H1 (cell line): ENCODE data around the gene MYH7B. TPM values are rescaled to one million over a fixed set of nuclear protein-coding genes. Genes with fewer than 3 reads are reported as not detected.

ENCODE experiments used
- CTCF ChIA-PET: fragments of 300-600 bp; sonication (Branson Sonifier 250); formaldehyde crosslinking; loops from one replicate; lab custom pipeline; 2021; ENCODE audit not compliant: partially characterized antibody; lab: Charles Lee
- POLR2A ChIA-PET: fragments of 300-600 bp; sonication (Branson Sonifier 250); formaldehyde crosslinking; loops from one replicate; lab custom pipeline; 2021; ENCODE audit warnings: inconsistent platforms; ENCODE audit not compliant: partially characterized antibody; lab: Charles Lee
- DNase-seq, 2 experiments: peaks; one replicate each; pipeline versions ENCODE4 v3.0.0 to v3.0.0-alpha.2; 2010 to 2022; ENCODE audit warnings: low spot score in 2 of 2, low read depth in 1 of 2, mixed read lengths in 1 of 2
- FAIRE-seq: peaks from 2 replicates; lab custom pipeline; 2011; peaks lifted over from hg19 to GRCh38; lab: Jason Lieb, UNC
- H2AFZ ChIP-seq: 2 replicates; pipeline ENCODE4 v1.8.1; 2012; ENCODE audit warnings: low read length, inconsistent platforms
- H2AK5ac ChIP-seq: 2 replicates; pipeline ENCODE4 v1.6.1; 2013; ENCODE audit warnings: low read depth, low read length
- H2BK120ac ChIP-seq: replicated peaks from 2 replicates; pipeline ENCODE3; 2013; ENCODE audit warnings: low read depth, low read length, inconsistent platforms
- H2BK12ac ChIP-seq: 2 replicates; pipeline ENCODE4 v1.6.1; 2013; ENCODE audit warnings: low read depth, low read length
- H2BK15ac ChIP-seq: 2 replicates; pipeline ENCODE4 v1.6.1; 2013; ENCODE audit warnings: low read length
- H2BK20ac ChIP-seq: 2 replicates; pipeline ENCODE4 v1.6.1; 2013; ENCODE audit warnings: low read length
- H2BK5ac ChIP-seq: 2 replicates; pipeline ENCODE4 v1.6.1; 2013; ENCODE audit warnings: low read depth, low read length
- H3K14ac ChIP-seq: 2 replicates; pipeline ENCODE4 v1.6.1; 2013; ENCODE audit warnings: inconsistent platforms; ENCODE audit not compliant: insufficient read length
- H3K18ac ChIP-seq: 2 replicates; pipeline ENCODE4 v1.6.1; 2013; ENCODE audit warnings: low read length; ENCODE audit errors: extremely low read depth
- H3K23ac ChIP-seq: 2 replicates; pipeline ENCODE4 v1.6.1; 2013; ENCODE audit warnings: inconsistent platforms; ENCODE audit not compliant: insufficient read length
- H3K23me2 ChIP-seq: 2 replicates; pipeline ENCODE4 v1.6.1; 2013; ENCODE audit warnings: low read depth, low read length
- H3K27ac ChIP-seq: 2 replicates; pipeline ENCODE4 v1.6.1; 2011; ENCODE audit warnings: low read depth, low read length, inconsistent platforms
- H3K27me3 ChIP-seq, 4 experiments: replicated peaks in 1 of 4; 1 replicate in 1 of 4; 2 replicates in 3 of 4; pipeline versions ENCODE4 v1.6.1 to v1.8.1; 2011 to 2013; ENCODE audit warnings: low read length in 3 of 4, mild to moderate bottlenecking in 3 of 4, inconsistent platforms in 2 of 4, mixed read lengths in 2 of 4, moderate library complexity in 1 of 4; ENCODE audit not compliant: control insufficient read depth in 3 of 4, insufficient read depth in 3 of 4; ENCODE audit errors: extremely low read depth in 1 of 4
- H3K36me3 ChIP-seq, 4 experiments: 2 replicates each; pipeline versions ENCODE4 v1.6.1 to v1.8.1; 2011 to 2013; ENCODE audit warnings: mild to moderate bottlenecking in 4 of 4, low read length in 3 of 4, moderate library complexity in 2 of 4, control low read depth in 1 of 4, inconsistent platforms in 1 of 4; ENCODE audit not compliant: insufficient read depth in 4 of 4, control insufficient read depth in 2 of 4
- H3K4ac ChIP-seq: replicated peaks from 2 replicates; pipeline ENCODE3; 2013; ENCODE audit warnings: low read length, low read depth, mixed read lengths, inconsistent platforms; ENCODE audit not compliant: insufficient read length
- H3K4me1 ChIP-seq, 4 experiments: replicated peaks in 1 of 4; 1 replicate in 1 of 4; 2 replicates in 3 of 4; pipeline versions ENCODE4 v1.6.1 to v1.8.1; 2011 to 2013; ENCODE audit warnings: low read length in 3 of 4, inconsistent platforms in 2 of 4, mixed read lengths in 1 of 4; ENCODE audit not compliant: insufficient read depth in 4 of 4, control insufficient read depth in 3 of 4
- H3K4me2 ChIP-seq, 2 experiments: 2 replicates each; pipeline versions ENCODE4 v1.6.1 to v1.8.1; 2011 to 2013; ENCODE audit warnings: low read depth in 2 of 2, low read length in 2 of 2, control low read depth in 1 of 2, inconsistent platforms in 1 of 2, mild to moderate bottlenecking in 1 of 2; ENCODE audit not compliant: insufficient read depth in 1 of 2
- H3K4me3 ChIP-seq, 4 experiments: fragments of 200-600, 300-600 bp in 1 of 4; sonication (generic), shearing (Covaris generic), sonication (Bioruptor Twin) in 1 of 4; 2 replicates each; pipeline versions ENCODE4 v1.5.1 to v1.8.1; 2011 to 2016; ENCODE audit warnings: low read length in 4 of 4, low read depth in 3 of 4, control low read depth in 2 of 4, inconsistent platforms in 2 of 4, mild to moderate bottlenecking in 2 of 4, mixed read lengths in 1 of 4, moderate library complexity in 1 of 4; ENCODE audit not compliant: insufficient read depth in 2 of 4; ENCODE audit errors: extremely low read depth in 1 of 4
- H3K56ac ChIP-seq: replicated peaks from 2 replicates; pipeline ENCODE3; 2013; ENCODE audit warnings: low read depth, mild to moderate bottlenecking, mixed read lengths, low read length, inconsistent platforms; ENCODE audit not compliant: insufficient read length
- H3K79me1 ChIP-seq: 2 replicates; pipeline ENCODE4 v1.6.1; 2013; ENCODE audit warnings: low read depth, low read length, control low read depth
- H3K79me2 ChIP-seq, 2 experiments: 2 replicates each; pipeline versions ENCODE4 v1.6.1 to v1.8.1; 2012 to 2013; ENCODE audit warnings: low read length in 2 of 2, mild to moderate bottlenecking in 2 of 2, inconsistent platforms in 1 of 2; ENCODE audit not compliant: insufficient read depth in 2 of 2, control insufficient read depth in 1 of 2
- H3K9ac ChIP-seq, 4 experiments: replicated peaks in 1 of 4; 1 replicate in 1 of 4; 2 replicates in 3 of 4; pipeline versions ENCODE4 v1.6.1 to v1.8.1; 2011 to 2013; ENCODE audit warnings: low read depth in 3 of 4, low read length in 3 of 4, control low read depth in 2 of 4, mild to moderate bottlenecking in 2 of 4, moderate library complexity in 2 of 4, inconsistent platforms in 1 of 4; ENCODE audit errors: extremely low read depth in 1 of 4
- H3K9me3 ChIP-seq, 2 experiments: 2 replicates each; pipeline versions ENCODE4 v1.6.1 to v1.8.1; 2012 to 2013; ENCODE audit warnings: mild to moderate bottlenecking in 2 of 2, moderate library complexity in 2 of 2, control low read depth in 1 of 2, inconsistent platforms in 1 of 2, low read depth in 1 of 2, low read length in 1 of 2, mixed read lengths in 1 of 2; ENCODE audit not compliant: insufficient read depth in 2 of 2
- H4K20me1 ChIP-seq, 2 experiments: replicated peaks in 1 of 2; 2 replicates each; pipeline versions ENCODE3 to v1.8.1; 2011 to 2013; ENCODE audit warnings: inconsistent platforms in 2 of 2, low read length in 2 of 2, mild to moderate bottlenecking in 1 of 2; ENCODE audit not compliant: insufficient read depth in 2 of 2, control insufficient read depth in 1 of 2
- H4K5ac ChIP-seq: 2 replicates; pipeline ENCODE4 v1.6.1; 2013; ENCODE audit warnings: low read length, low read depth, mixed read lengths, inconsistent platforms; ENCODE audit not compliant: insufficient read length
- H4K8ac ChIP-seq: 2 replicates; pipeline ENCODE4 v1.8.0; 2013; ENCODE audit warnings: mild to moderate bottlenecking, moderate library complexity, low read length, inconsistent platforms; ENCODE audit not compliant: insufficient read depth; ENCODE audit errors: extremely low read depth
- H4K91ac ChIP-seq: replicated peaks from 2 replicates; pipeline ENCODE3; 2013; ENCODE audit warnings: low read length, mixed read lengths, inconsistent platforms; ENCODE audit not compliant: insufficient read length
- CEBPB ChIP-seq: IDR thresholded peaks from 2 replicates; pipeline ENCODE4 v1.6.1; 2012; ENCODE audit warnings: low read depth, low read length
- EGR1 ChIP-seq: IDR thresholded peaks from 2 replicates; pipeline ENCODE4 v1.6.1; 2011; ENCODE audit warnings: low read depth, low read length, borderline replicate concordance
- KDM4A ChIP-seq: IDR thresholded peaks from one replicate; pipeline ENCODE4 v1.7.1; 2012; ENCODE audit warnings: low read depth, mild to moderate bottlenecking, moderate library complexity, low read length, inconsistent platforms; ENCODE audit not compliant: severe bottlenecking
- RAD21 ChIP-seq, 2 experiments: IDR thresholded peaks in 1 of 2; conservative IDR thresholded peaks in 1 of 2; 2 replicates each; pipeline ENCODE4 v1.6.1; 2011; ENCODE audit warnings: low read depth in 2 of 2, low read length in 2 of 2, improper control_type of control experiment in 1 of 2, inconsistent platforms in 1 of 2, mild to moderate bottlenecking in 1 of 2, moderate library complexity in 1 of 2
- RBBP5 ChIP-seq: IDR thresholded peaks from 2 replicates; pipeline ENCODE4 v1.7.1; 2012; ENCODE audit warnings: low read depth, mild to moderate bottlenecking, inconsistent platforms, low read length, moderate library complexity, borderline replicate concordance
- RNF2 ChIP-seq: fragments of 200-900, 300-1000 bp; sonication (generic); IDR thresholded peaks from 2 replicates; pipeline ENCODE4 v1.7.1; 2016; ENCODE audit warnings: borderline replicate concordance, low read depth, mild to moderate bottlenecking, antibody characterized with exemption, low read length; ENCODE audit not compliant: poor library complexity, severe bottlenecking; ENCODE audit errors: missing control alignments
- RXRA ChIP-seq: IDR thresholded peaks from 2 replicates; pipeline ENCODE4 v1.6.1; 2011; ENCODE audit warnings: low read depth, mild to moderate bottlenecking, low read length, moderate library complexity; ENCODE audit not compliant: insufficient read depth
- SIN3A ChIP-seq, 2 experiments: IDR thresholded peaks in 1 of 2; conservative IDR thresholded peaks in 1 of 2; 2 replicates each; pipeline ENCODE4 v1.6.1; 2011 to 2012; ENCODE audit warnings: low read length in 2 of 2, improper control_type of control experiment in 1 of 2, low read depth in 1 of 2, mild to moderate bottlenecking in 1 of 2
- SP1 ChIP-seq: IDR thresholded peaks from 2 replicates; pipeline ENCODE4 v1.6.1; 2011; ENCODE audit warnings: low read depth, low read length
- WGBS, 2 experiments: shearing (Covaris generic) in 1 of 2; methylation state at CpG; one replicate each; pipeline versions ENCODE4 v1.1.6 to v1.1.7; 2013 to 2015; ENCODE audit warnings: low lambda C conversion rate in 2 of 2, mixed read lengths in 2 of 2, inconsistent platforms in 1 of 2, low coverage in 1 of 2, missing lambda C conversion rate in 1 of 2; ENCODE audit not compliant: insufficient replicate concordance in 2 of 2, insufficient coverage in 1 of 2, insufficient read length in 1 of 2; ENCODE audit errors: extremely low coverage in 1 of 2, missing lambda C conversion rate in 1 of 2; 5-methylcytosine and 5-hydroxymethylcytosine counted together
- polyA plus RNA-seq, 7 experiments: library from polyadenylated mRNA; depleted of rRNA in 3 of 7; stranded (reverse) in 5 of 7; unstranded in 2 of 7; fragments of >200 nt in 5 of 7; fragments of 200-250 nt in 2 of 7; gene quantifications; 1 replicate in 5 of 7; 2 replicates in 1 of 7; 4 replicates in 1 of 7; pipeline versions ENCODE4 v1.2.1 to v1.2.3, GENCODE V29; 2011 to 2013; ENCODE audit warnings: missing spikeins in 2 of 7, mixed read lengths in 2 of 7
- total RNA-seq: library from RNA; stranded (reverse); fragmentation: NEBNext Ultra II Directional; extraction: Animal tissue kit (Norgen Biotek cat#: 25700); gene quantifications from 2 replicates; pipeline ENCODE4 v1.2.1, GENCODE V29; 2021
- TF ChIP-seq, protein P1 (sequence below), 3 experiments: IDR thresholded peaks; 1 replicate in 2 of 3; 2 replicates in 1 of 3; pipeline versions ENCODE4 v1.5.1 to v1.6.1; 2011; ENCODE audit warnings: low read length in 3 of 3, mild to moderate bottlenecking in 3 of 3, inconsistent platforms in 2 of 3, low read depth in 1 of 3, moderate library complexity in 1 of 3; ENCODE audit not compliant: insufficient read depth in 1 of 3; ENCODE audit errors: control extremely low read depth in 1 of 3

The MYH7B gene
- total and polyA plus RNA-seq, 2 of the 8 experiments (the other 6 are each of a cell fraction or from before 2014, with no cell fraction given) = 0.15 to 0.30 TPM

DNA sequence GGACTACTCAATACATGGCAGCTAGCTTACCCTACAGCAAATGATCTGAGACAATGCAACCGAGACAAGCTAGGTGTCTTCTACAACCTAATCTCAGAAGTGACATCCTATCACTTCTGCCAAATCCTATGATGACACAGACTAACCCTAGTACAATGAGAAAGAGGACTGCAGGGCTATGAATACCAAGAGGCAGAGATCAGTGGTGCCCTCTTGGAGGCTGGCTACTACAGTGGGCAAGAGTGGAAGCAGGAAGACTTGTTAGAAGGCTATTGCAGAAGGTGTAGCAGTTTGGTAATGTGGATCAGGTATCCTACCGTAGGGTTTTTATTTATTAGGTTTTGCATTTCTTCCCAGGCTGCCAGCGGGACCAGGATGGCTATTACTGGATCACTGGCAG is 30.3 kb upstream of the MYH7B start:
- Histone ChIP-seq H3K18ac (no peak overlapping the region), H3K4me1 (no peaks in the 10 kb centered on the region), H2BK120ac (no peak overlapping the region), H3K79me2 (no peaks in the 10 kb centered on the region), H3K4me3 (no peak overlapping the region), H3K23ac (no peak overlapping the region), H4K20me1 (peaks cover 0 to 2% of the 10 kb centered on the region in 2 experiments), H2BK5ac (no peak overlapping the region), H2AK5ac (no peak overlapping the region), H3K14ac (no peak overlapping the region), H3K36me3 (peaks cover 0 to 12% (median 2%) of the 10 kb centered on the region in 4 experiments; a peak in 5 of 8 replicates), H2AFZ (no peak overlapping the region), H3K4ac (no peak overlapping the region), H2BK20ac (no peak overlapping the region), H3K23me2 (no peaks in the 10 kb centered on the region), H4K91ac (no peak overlapping the region), H2BK12ac (no peak overlapping the region), H3K79me1 (no peaks in the 10 kb centered on the region), H3K56ac (no peak overlapping the region), H3K27me3 (no peaks in the 10 kb centered on the region), H4K8ac (no peak overlapping the region), H3K9ac (no peak overlapping the region; a peak in 1 of 7 replicates), H4K5ac (no peak overlapping the region), H3K4me2 (no peak overlapping the region), H2BK15ac (no peak overlapping the region), H3K9me3 (peaks cover 2 to 4% of the 10 kb centered on the region in 2 experiments; a peak in 2 of 4 replicates), H3K27ac (no peak overlapping the region)
- WGBS, 2 experiments = 91% methylated on average over 3 of the region's 3 CpGs; no CpG with 5 or more reads in 1 of the 2 experiments
- FAIRE-seq = no peak
- ChIA-PET POLR2A (interaction anchor here (1.2 kb wide), 1 partner anchor 21 kb away, joined by 3 read pairs; no protein-coding TSS in a partner anchor), CTCF (no interaction called here)
- DNase-seq = no peak
- TF ChIP-seq, protein P1, sequence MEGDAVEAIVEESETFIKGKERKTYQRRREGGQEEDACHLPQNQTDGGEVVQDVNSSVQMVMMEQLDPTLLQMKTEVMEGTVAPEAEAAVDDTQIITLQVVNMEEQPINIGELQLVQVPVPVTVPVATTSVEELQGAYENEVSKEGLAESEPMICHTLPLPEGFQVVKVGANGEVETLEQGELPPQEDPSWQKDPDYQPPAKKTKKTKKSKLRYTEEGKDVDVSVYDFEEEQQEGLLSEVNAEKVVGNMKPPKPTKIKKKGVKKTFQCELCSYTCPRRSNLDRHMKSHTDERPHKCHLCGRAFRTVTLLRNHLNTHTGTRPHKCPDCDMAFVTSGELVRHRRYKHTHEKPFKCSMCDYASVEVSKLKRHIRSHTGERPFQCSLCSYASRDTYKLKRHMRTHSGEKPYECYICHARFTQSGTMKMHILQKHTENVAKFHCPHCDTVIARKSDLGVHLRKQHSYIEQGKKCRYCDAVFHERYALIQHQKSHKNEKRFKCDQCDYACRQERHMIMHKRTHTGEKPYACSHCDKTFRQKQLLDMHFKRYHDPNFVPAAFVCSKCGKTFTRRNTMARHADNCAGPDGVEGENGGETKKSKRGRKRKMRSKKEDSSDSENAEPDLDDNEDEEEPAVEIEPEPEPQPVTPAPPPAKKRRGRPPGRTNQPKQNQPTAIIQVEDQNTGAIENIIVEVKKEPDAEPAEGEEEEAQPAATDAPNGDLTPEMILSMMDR (IDR thresholded peaks at IDR 0.05; ENCODE audit: control extremely low read depth in 1 of 3, insufficient read depth in 1 of 3, low read depth in 1 of 3, low read length in 3 of 3) = no peak
- TF ChIP-seq EGR1 (no peak), RAD21 (IDR thresholded peaks at IDR 0.05 in 1 of 2, conservative IDR thresholded peaks at IDR 0.05 in 1 of 2; ENCODE audit: low read depth in 2 of 2, low read length in 2 of 2) (no peak), SP1 (no peak), SIN3A (conservative IDR thresholded peaks at IDR 0.05 in 1 of 2, IDR thresholded peaks at IDR 0.05 in 1 of 2; ENCODE audit: low read depth in 1 of 2, low read length in 2 of 2) (no peak), RNF2 (no peak), RXRA (no peak), KDM4A (no peak), RBBP5 (no peak), CEBPB (no peak)
